ENCODE results near the gene AMY1A. TPM values are rescaled to one million over a fixed set of nuclear protein-coding genes. Genes with fewer than 3 reads are reported as not detected.
"Not testable (repeated sequence)": the region's sequence is repeated elsewhere in the genome, so short reads cannot be mapped to it uniquely, and the experiment has no call there.

AMY1A gene
- not detected for polyA plus RNA-seq (2012; ENCODE audit: insufficient read length, low read depth)

DNA sequence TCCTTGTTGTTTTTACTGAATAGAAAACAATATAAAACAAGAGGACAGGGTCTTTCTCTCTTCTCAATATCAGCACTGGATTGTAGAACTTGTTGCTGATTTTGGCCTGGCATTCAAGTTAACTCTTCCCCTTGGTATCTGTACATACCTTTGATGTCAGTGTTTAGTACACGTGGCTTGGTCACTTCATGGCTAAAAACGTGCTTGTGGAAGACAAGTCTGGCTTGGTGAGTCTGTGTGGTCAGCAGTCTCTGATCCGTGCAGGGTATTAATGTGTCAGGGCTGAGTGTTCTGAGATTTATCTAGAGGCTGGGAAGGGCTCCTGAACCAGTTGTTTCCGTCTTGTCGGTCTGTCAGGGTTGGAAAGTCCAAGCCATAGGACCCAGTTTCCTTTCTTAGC lies at the start of gene AMY1A:
TSS of gene AMY1A (plus strand) at position 301 of the 400 bp plus-strand sequence. CDS start 571 bp downstream, outside the sequence.
- TF ChIP-seq POLR2AphosphoS5 (IDR thresholded peaks at IDR 0.05; ENCODE audit: low read depth, low read length); FOXP2 (optimal IDR thresholded peaks at IDR 0.05; ENCODE audit: borderline replicate concordance, extremely low read depth, extremely low read length, insufficient read depth); SIN3A (IDR thresholded peaks at IDR 0.05; ENCODE audit: borderline replicate concordance, insufficient read depth, low read length): not testable (repeated sequence)

DNA sequence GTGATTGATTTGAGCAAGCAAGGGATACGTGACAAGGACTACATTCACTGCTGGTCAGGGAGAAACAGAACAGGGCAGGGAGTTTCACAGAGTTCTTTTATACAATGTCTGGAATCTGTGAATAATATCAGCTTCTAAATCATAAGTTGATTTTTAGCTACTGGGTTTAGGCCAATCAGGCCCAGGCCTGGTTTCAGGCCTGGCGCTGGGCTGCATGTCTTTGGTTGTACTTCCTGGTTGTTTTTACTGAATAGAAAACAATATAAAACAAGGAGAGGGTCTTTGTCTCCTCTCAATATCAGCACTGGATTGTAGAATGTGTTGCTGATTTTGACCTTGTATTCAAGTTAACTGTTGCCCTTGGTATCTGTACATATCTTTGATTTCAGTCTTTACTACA lies 39.2 kb upstream of the AMY1A start:
- TF ChIP-seq POLR2AphosphoS5 (IDR thresholded peaks at IDR 0.05; ENCODE audit: low read depth, low read length) (no peak), FOXP2 (optimal IDR thresholded peaks at IDR 0.05; ENCODE audit: borderline replicate concordance, extremely low read depth, extremely low read length, insufficient read depth) (no peak), SIN3A (IDR thresholded peaks at IDR 0.05; ENCODE audit: borderline replicate concordance, insufficient read depth, low read length) (no peak), TAF1 (IDR thresholded peaks at IDR 0.05; ENCODE audit: borderline replicate concordance, insufficient read depth, low read length) (no peak)
- TF ChIP-seq, protein P1, sequence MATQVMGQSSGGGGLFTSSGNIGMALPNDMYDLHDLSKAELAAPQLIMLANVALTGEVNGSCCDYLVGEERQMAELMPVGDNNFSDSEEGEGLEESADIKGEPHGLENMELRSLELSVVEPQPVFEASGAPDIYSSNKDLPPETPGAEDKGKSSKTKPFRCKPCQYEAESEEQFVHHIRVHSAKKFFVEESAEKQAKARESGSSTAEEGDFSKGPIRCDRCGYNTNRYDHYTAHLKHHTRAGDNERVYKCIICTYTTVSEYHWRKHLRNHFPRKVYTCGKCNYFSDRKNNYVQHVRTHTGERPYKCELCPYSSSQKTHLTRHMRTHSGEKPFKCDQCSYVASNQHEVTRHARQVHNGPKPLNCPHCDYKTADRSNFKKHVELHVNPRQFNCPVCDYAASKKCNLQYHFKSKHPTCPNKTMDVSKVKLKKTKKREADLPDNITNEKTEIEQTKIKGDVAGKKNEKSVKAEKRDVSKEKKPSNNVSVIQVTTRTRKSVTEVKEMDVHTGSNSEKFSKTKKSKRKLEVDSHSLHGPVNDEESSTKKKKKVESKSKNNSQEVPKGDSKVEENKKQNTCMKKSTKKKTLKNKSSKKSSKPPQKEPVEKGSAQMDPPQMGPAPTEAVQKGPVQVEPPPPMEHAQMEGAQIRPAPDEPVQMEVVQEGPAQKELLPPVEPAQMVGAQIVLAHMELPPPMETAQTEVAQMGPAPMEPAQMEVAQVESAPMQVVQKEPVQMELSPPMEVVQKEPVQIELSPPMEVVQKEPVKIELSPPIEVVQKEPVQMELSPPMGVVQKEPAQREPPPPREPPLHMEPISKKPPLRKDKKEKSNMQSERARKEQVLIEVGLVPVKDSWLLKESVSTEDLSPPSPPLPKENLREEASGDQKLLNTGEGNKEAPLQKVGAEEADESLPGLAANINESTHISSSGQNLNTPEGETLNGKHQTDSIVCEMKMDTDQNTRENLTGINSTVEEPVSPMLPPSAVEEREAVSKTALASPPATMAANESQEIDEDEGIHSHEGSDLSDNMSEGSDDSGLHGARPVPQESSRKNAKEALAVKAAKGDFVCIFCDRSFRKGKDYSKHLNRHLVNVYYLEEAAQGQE (IDR thresholded peaks at IDR 0.05; ENCODE audit: insufficient read depth in 1 of 2, low read depth in 2 of 2, low read length in 2 of 2), result no peak

DNA sequence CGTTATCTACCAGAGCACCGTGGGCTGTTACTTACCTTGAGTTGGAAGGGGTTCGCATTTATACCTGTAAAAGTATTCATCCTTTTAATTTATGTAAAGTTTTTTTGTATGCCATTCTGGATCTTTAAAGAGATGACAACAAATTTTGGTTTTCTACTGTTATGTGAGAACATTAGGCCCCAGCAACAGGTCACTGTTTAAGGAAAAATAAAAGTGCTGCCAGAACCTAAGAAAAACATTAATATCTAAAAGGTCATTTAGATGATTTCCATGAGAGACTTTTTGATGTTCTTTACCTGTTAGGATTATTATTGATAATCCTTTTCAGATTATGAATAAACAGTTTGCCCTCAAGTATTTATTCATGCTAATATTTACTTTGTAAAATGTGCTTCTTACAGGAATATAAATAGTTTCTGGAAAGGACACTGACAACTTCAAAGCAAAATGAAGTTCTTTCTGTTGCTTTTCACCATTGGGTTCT lies 38.5 kb upstream of the AMY1A start, which contains the start of gene AMY2A:
TSS of gene AMY2A (plus strand) at position 434 of the 484 bp plus-strand sequence. CDS start at position 448, 14 bp downstream.
- TF ChIP-seq, protein P1 (IDR thresholded peaks at IDR 0.05; ENCODE audit: insufficient read depth in 1 of 2, low read depth in 2 of 2, low read length in 2 of 2), result not testable (repeated sequence)
- TF ChIP-seq SIN3A (IDR thresholded peaks at IDR 0.05; ENCODE audit: borderline replicate concordance, insufficient read depth, low read length); POLR2AphosphoS5 (IDR thresholded peaks at IDR 0.05; ENCODE audit: low read depth, low read length): not testable (repeated sequence)

DNA sequence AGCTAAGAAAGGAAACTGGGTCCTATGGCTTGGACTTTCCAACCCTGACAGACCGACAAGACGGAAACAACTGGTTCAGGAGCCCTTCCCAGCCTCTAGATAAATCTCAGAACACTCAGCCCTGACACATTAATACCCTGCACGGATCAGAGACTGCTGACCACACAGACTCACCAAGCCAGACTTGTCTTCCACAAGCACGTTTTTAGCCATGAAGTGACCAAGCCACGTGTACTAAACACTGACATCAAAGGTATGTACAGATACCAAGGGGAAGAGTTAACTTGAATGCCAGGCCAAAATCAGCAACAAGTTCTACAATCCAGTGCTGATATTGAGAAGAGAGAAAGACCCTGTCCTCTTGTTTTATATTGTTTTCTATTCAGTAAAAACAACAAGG lies 40.5 kb downstream of the AMY1A start, which contains the start of gene AMY1B:
TSS of gene AMY1B (minus strand) at position 101 of the 400 bp plus-strand sequence. CDS start 571 bp downstream, outside the sequence.
- TF ChIP-seq, protein P1 (IDR thresholded peaks at IDR 0.05; ENCODE audit: insufficient read depth in 1 of 2, low read depth in 2 of 2, low read length in 2 of 2), result not testable (repeated sequence)
- TF ChIP-seq FOXP2 (optimal IDR thresholded peaks at IDR 0.05; ENCODE audit: borderline replicate concordance, extremely low read depth, extremely low read length, insufficient read depth); SIN3A (IDR thresholded peaks at IDR 0.05; ENCODE audit: borderline replicate concordance, insufficient read depth, low read length): not testable (repeated sequence)
